Embryonic facial prominence (tissue), 1 donor: ENCODE data around the gene EBPL.
A peak's percentile ranks its signal among the peaks of the same experiment; 100 is the strongest.
"Not testable (repeated sequence)": the region's sequence is repeated elsewhere in the genome, so short reads cannot be mapped to it uniquely, and the experiment has no call there.

Source experiments
- DNase-seq: peaks from one replicate; pipeline ENCODE4 v3.0.0-alpha.2; 2016; ENCODE audit errors: extremely low spot score

Gene EBPL

DNA sequence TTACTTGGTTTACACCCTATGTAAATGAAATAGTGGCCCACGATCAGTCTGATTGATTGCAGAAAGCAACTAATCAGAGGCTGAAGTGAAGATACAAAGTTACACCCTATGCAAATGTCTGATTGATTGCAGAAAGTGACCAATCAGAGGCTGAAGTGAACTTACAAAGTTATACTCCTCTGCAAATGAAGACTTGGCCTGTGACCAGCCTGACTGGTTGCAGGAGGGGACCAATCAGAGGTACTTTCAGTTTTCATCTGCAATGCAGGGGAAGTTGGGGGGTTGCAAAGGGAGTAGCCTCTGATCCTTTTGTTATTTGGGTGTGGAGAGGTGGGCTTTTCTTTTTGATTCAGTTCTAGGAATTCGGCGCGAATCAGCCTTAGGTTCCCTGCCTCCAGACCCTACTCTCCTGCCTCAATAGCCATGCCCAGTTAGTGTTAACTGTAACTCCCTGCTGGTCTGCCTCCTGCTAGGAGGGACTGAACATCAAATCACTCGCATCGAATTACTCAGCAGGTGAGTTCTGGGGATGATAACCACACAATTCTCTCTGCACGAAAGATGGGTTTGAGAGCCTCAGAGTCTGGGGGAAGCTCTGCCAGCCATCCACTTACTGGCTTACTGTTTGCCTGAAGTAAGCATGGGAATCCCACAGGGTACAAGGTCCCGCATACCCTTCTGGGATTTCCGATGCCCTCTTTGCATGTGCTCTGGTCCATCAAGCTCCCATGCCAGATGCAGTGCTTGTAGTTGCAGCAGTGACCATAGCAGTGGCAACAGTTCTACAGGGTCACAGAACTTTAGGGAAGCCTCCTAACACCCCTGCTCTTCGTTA is 55.5 kb downstream of the EBPL start:
- DNase-seq, result no peak

DNA sequence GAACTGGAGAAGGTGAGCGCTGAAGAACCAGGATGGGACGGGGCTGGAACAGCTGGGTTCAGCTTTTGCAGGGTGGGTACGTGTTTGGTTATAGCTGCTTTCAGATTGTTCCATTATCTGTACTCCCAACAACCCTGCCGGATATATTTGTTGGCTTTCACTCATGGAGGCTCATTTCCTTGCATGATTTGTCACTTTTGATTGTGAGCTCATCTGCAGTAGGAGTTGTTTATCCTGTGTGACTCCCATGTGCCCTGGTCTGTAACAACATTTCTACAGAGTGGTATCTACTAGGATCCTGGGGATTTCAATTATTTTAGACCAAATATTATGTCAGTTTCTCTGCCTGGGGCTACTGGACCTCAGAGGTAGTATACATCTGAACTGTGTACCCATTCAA is 57.6 kb downstream of the EBPL start:
- DNase-seq, result no peak

DNA sequence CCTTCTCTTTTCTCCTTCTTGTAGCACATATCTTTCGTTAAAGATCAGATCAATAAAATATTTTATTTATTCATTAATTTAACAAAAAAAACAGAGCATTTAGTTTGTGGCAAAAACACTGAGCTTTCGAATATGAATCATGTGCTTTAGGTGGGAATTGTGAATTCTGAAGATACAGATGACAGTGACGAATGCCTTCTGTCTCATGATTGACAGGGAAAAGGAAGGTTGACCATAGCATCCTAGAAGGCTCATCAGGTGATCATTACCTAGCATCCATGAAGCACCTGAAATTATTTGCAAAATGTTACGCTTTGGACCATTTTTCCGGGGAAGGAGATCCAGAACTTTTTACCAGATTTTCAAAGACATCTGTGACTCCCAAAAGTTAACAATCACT is 59.1 kb downstream of the EBPL start:
- DNase-seq, result no peak

DNA sequence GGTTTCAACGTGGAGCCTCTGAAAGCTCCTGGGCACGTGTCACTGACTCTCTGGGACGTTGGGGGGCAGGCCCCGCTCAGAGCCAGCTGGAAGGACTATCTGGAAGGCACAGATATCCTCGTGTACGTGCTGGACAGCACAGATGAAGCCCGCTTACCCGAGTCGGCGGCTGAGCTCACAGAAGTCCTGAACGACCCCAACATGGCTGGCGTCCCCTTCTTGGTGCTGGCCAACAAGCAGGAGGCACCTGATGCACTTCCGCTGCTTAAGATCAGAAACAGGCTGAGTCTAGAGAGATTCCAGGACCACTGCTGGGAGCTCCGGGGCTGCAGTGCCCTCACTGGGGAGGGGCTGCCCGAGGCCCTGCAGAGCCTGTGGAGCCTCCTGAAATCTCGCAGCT is 60.7 kb downstream of the EBPL start:
- DNase-seq, result no peak

GRCh38 chr13:49629947-49630346 is 61.3 kb downstream of the EBPL start:
- DNase-seq, result no peak

- no peak for DNase-seq
These were observed 61.9 kb downstream of the EBPL start for GRCh38 chr13:49629196-49629938.

DNA sequence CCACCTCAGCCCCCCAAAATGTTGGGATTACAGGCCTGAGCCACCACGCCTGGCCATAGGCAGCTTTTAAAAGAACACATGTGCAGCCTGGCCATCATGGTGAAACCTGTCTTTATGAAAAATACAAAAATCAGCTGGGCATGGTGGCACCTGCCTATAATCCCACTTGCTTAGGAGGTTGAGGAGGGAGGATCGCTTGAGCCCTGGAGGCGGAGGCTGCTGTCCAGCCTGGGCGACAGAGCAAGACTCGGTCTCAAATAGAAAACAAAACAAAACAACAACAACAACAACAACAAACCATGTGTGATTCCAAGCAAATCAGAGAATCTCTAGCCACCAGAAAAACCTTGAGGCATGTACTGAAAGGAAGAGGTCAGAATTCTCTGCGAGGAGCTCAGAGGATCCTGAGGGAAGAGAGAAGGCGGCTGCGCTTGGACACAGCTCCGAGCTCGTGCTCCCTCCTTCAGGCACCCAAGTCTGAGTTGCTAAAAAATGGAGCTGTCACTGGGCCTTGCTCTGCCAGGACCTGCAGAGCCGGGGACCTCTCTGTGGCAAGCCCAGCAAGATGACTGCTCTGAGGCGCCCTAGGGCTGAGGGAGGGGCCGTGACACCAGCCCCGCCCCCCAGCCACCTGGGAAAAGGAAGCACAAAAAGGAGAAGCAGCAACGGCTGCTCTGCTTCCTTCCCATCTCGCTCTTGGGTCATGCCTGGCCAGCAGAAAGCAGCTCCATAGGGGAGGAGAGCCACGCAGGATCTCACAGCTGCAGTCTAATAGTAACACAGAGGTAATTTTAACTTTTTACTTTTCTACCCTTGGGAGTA is 63.2 kb downstream of the EBPL start, which contains the start of gene ARL11:
Gene ARL11 (plus strand): TSS at position 677 of the 822 bp plus-strand sequence. CDS start 1,941 bp downstream, outside the sequence.
- no peak for DNase-seq

GRCh38 chr13:49625392-49626079 is 65.8 kb downstream of the EBPL start:
- no peak for DNase-seq

GRCh38 chr13:49624229-49624628 is 67.1 kb downstream of the EBPL start:
- DNase-seq, result no peak

GRCh38 chr13:49622174-49622946 is 68.9 kb downstream of the EBPL start:
- DNase-seq, result no peak

- DNase-seq, result no peak
These were observed 71.1 kb downstream of the EBPL start for GRCh38 chr13:49620170-49620621.

- DNase-seq, result peak; percentile 8
These were observed 74.6 kb downstream of the EBPL start for GRCh38 chr13:49616676-49617065.

DNA sequence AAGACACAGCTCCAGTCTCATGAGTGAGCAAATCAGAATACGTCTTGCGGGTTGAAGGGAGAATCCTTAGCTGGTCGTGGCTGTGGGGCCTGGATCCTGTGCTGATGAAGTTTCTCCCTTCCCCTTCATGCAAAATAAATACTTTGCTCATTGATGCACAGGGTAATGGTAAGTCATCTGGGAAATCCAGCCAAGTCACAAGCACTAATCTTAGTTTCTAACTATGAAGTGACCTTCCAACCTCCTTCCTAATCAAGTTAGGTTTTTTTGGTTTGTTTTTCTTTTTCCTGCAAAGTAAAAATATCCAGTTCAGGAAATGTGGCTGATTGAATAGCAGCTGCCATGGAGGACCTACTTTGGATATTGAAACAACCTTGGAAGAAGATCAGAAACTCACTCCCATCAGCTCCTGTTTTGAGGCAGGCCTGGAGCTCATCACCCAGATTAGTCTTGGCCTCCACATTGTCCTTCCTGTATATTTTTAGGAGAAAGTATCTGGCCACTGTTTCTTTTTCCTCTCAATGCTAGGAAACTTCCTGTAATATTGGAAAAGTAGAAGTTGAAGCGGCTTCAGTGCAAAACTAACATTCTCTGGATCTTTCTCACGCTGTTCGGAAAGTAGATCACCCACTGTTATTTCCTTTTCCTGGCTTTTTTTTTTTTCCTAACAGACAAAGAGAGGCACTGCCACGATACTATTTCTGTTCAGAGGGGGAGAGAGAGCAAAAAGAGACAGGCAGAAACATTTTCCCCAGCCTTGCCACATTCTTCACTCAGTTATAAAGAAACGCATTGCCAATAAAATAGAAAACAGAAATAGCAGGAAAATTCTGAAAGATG is 75.2 kb downstream of the EBPL start:
- no peak for DNase-seq

DNA sequence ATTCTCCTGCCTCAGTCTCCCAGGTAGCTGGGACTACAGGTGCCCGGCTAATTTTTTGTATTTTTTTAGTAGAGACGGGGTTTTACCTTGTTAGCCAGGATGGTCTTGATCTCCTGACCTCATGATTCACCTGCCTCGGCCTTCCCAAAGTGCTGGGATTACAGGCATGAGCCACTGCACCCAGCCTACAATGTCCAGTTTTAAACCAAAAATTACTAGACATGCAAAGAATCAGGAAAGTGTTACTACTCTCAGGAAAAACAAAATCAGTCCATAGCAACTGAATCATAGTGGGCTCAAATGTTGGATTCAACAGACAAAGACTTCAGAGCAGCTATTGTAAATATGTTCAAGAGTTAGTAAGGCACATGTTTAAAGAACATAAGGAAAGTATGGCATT is 79.2 kb downstream of the EBPL start:
- DNase-seq, result not testable (repeated sequence)
